PC-3 (cell line): ENCODE data around the gene MAD1L1. TPM values are rescaled to one million over a fixed set of nuclear protein-coding genes. Genes with fewer than 3 reads are reported as not detected.

ENCODE experiments used
- ATAC-seq: fragments of 200-7000 bp; cut with Tn5 transposase; 2 replicates; pipeline ENCODE4 v1.9.1; 2020; ENCODE audit warnings: mild to moderate bottlenecking, moderate library complexity
- BruUV-seq: library from RNA; stranded (reverse); fragments of 400-500 nt; replicated peaks from 2 replicates; lab custom pipeline; 2021; lab: Mats Ljungman, UMichigan
- CTCF ChIA-PET: fragments of 300-600 bp; sonication (Branson Sonifier 250); formaldehyde crosslinking; loops from one replicate; lab custom pipeline; 2022; ENCODE audit warnings: antibody characterized with exemption; lab: Charles Lee
- POLR2A ChIA-PET: fragments of 300-600 bp; sonication (Branson Sonifier 250); formaldehyde crosslinking; loops from one replicate; lab custom pipeline; 2022; ENCODE audit warnings: antibody characterized with exemption; ENCODE audit not compliant: unreplicated experiment; lab: Charles Lee
- DNase-seq: peaks from one replicate; pipeline ENCODE4 v3.0.0-alpha.2; 2015
- H2AFZ ChIP-seq: fragments of 300-600 bp; sonication (generic); 2 replicates; pipeline ENCODE4 v1.6.0; 2016; ENCODE audit warnings: antibody characterized with exemption, low read length
- H3F3A ChIP-seq: fragments of 300-600 bp; sonication (generic); one replicate; pipeline ENCODE4 v1.6.0; 2017; ENCODE audit warnings: antibody characterized with exemption, low read length, control low read depth, mild to moderate bottlenecking; ENCODE audit not compliant: unreplicated experiment
- H3K27ac ChIP-seq: fragments of 300-600 bp; sonication (generic); 2 replicates; pipeline ENCODE4 v1.5.1; 2016; ENCODE audit warnings: mild to moderate bottlenecking, low read length
- H3K27me3 ChIP-seq: fragments of 300-600 bp; sonication (generic); 2 replicates; pipeline ENCODE4 v1.6.1; 2016; ENCODE audit warnings: low read length, mixed read lengths
- H3K36me3 ChIP-seq: fragments of 300-600 bp; sonication (generic); 2 replicates; pipeline ENCODE4 v1.6.1; 2016; ENCODE audit warnings: low read depth, mixed run types, low read length, mixed read lengths
- H3K4me1 ChIP-seq: fragments of 300-600 bp; sonication (generic); 2 replicates; pipeline ENCODE4 v1.5.1; 2016; ENCODE audit warnings: low read length; ENCODE audit not compliant: insufficient read depth
- H3K4me2 ChIP-seq: fragments of 300-600 bp; sonication (generic); 2 replicates; pipeline ENCODE4 v1.6.0; 2016; ENCODE audit warnings: low read length
- H3K4me3 ChIP-seq: fragments of 300-600 bp; sonication (generic); 2 replicates; pipeline ENCODE4 v1.5.1; 2016; ENCODE audit warnings: mild to moderate bottlenecking, low read length, mixed read lengths
- H3K79me2 ChIP-seq: fragments of 300-600 bp; sonication (generic); 2 replicates; pipeline ENCODE4 v1.6.1; 2017; ENCODE audit warnings: low read length, mixed read lengths
- H3K9ac ChIP-seq: fragments of 300-600 bp; sonication (generic); 2 replicates; pipeline ENCODE4 v1.6.0; 2016; ENCODE audit warnings: mild to moderate bottlenecking, low read length
- H3K9me2 ChIP-seq: fragments of 300-600 bp; sonication (generic); replicated peaks from 2 replicates; pipeline ENCODE4 v1.6.1; 2016; ENCODE audit warnings: mixed run types, low read length, mixed read lengths
- H3K9me3 ChIP-seq: fragments of 300-600 bp; sonication (generic); 2 replicates; pipeline ENCODE4 v1.6.1; 2016; ENCODE audit warnings: low read length, mixed read lengths
- H4K20me1 ChIP-seq: fragments of 300-600 bp; sonication (generic); 2 replicates; pipeline ENCODE4 v1.6.1; 2016; ENCODE audit warnings: low read length, mixed read lengths
- EZH2 ChIP-seq: fragments of 300-600 bp; sonication (generic); IDR thresholded peaks from one replicate; pipeline ENCODE4 v1.6.1; 2017; ENCODE audit warnings: antibody characterized with exemption, mild to moderate bottlenecking, low read length; ENCODE audit not compliant: unreplicated experiment
- EZH2phosphoT487 ChIP-seq: fragments of 300-600 bp; sonication (generic); IDR thresholded peaks from 2 replicates; pipeline ENCODE4 v1.6.1; 2018; ENCODE audit warnings: mild to moderate bottlenecking, antibody characterized with exemption, low read length, borderline replicate concordance
- intact Hi-C: fragments of 100-400 bp; cut with micrococcal nuclease; formaldehyde crosslinking; loops from 2 replicates; pipeline ENCODE4 v1.9.0; 2023
- total RNA-seq: library from RNA; depleted of rRNA; stranded (reverse); fragments of >200 nt; gene quantifications from 2 replicates; pipeline ENCODE4 v1.2.3, GENCODE V29; 2014
- TF ChIP-seq, protein P1 (sequence below): fragments of 300-600 bp; sonication (generic); conservative IDR thresholded peaks from 2 replicates; pipeline ENCODE4 v1.5.1; 2017; ENCODE audit warnings: antibody characterized with exemption, low read depth, mild to moderate bottlenecking, low read length

MAD1L1 gene
- total RNA-seq, 1 experiment from 2014 or later: 88.4 TPM

DNA sequence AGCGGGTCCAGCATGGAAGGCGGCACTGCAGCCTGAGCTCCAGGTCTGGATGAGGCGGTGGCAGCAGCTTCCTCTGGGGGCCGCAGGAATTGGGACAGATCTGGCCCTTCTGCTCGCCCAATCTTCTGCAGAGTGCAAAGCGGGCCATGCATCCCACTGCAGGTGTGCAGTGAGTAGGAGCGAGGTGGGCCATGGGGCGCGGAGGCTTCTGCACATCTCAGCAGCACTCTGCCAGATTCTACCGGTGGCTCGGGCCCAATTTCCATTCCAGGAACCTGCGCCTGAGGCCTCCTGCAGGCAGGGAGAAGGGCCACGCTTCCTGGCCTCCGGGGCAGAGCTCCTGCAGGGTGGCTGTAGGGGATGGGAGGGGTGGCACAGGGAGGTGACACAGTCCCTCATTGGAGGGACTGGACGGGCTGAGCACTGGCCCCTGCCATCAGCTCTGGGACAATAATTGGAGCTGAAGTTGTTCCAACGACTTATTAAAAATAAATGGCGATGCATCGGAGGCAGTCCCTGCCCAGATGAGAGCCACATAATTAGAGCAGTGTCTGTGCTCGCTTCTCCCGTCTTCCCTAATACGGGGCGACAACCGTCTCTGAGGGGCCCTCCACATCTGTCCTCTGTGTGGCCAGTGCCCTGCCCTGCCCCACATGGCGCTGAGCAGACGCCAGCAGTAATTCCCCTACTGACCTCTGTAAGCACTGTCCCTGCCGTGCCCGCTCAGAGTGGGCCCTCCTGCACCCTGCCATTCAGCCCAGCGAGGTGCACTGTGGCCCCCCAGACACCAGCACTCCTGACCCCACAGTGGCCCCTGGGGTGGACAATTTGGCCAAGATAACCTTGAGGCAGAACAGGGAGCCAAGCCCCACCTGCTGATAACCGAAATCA lies 365.1 kb downstream of the MAD1L1 start:
- DNase-seq (no peak), ATAC-seq (no peak)
- Histone ChIP-seq H3K27me3 (no peaks in the 10 kb centered on the region), H3K79me2 (no peaks in the 10 kb centered on the region), H3K27ac (no peak overlapping the region), H3K36me3 (no peaks in the 10 kb centered on the region), H2AFZ (no peak overlapping the region), H4K20me1 (no peaks in the 10 kb centered on the region), H3K9ac (no peak overlapping the region), H3K4me1 (no peaks in the 10 kb centered on the region), H3K9me3 (no peaks in the 10 kb centered on the region), H3F3A (no peaks in the 10 kb centered on the region), H3K9me2 (no peaks in the 10 kb centered on the region), H3K4me3 (no peak overlapping the region), H3K4me2 (no peak overlapping the region)
- ChIA-PET POLR2A (no interaction called here), CTCF (no interaction called here)
- intact Hi-C loops: no loop called here
- TF ChIP-seq, protein P1, sequence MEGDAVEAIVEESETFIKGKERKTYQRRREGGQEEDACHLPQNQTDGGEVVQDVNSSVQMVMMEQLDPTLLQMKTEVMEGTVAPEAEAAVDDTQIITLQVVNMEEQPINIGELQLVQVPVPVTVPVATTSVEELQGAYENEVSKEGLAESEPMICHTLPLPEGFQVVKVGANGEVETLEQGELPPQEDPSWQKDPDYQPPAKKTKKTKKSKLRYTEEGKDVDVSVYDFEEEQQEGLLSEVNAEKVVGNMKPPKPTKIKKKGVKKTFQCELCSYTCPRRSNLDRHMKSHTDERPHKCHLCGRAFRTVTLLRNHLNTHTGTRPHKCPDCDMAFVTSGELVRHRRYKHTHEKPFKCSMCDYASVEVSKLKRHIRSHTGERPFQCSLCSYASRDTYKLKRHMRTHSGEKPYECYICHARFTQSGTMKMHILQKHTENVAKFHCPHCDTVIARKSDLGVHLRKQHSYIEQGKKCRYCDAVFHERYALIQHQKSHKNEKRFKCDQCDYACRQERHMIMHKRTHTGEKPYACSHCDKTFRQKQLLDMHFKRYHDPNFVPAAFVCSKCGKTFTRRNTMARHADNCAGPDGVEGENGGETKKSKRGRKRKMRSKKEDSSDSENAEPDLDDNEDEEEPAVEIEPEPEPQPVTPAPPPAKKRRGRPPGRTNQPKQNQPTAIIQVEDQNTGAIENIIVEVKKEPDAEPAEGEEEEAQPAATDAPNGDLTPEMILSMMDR: no peak
- TF ChIP-seq EZH2: no peak
- no peak for TF ChIP-seq EZH2phosphoT487
- BruUV-seq: no TSS peak

DNA sequence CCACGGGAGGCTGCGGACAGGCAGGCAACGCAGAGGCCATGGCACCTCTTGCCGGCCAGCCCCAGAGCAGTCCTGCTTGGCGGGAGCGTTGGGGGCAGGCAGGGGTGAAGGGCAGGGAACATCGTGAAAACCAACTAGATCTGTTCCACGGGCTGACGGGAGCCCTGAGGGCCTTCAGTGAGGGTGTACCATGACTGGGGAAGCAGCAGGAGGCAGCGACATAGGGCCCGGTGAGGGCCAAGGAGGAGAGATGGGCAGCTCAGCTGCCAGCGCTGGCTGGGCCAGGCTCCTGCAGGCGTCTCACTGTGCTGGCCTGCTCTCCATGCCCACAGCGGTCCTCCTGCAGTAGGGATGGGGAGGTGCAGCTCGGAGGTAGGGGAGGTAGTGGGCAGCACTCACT lies 366.1 kb downstream of the MAD1L1 start:
- Histone ChIP-seq H3K27ac (no peak overlapping the region), H3F3A (no peaks in the 10 kb centered on the region), H3K9me3 (no peaks in the 10 kb centered on the region), H2AFZ (no peak overlapping the region), H3K4me2 (no peak overlapping the region), H3K79me2 (no peaks in the 10 kb centered on the region), H4K20me1 (no peaks in the 10 kb centered on the region), H3K9me2 (no peaks in the 10 kb centered on the region), H3K36me3 (no peaks in the 10 kb centered on the region), H3K27me3 (no peaks in the 10 kb centered on the region), H3K9ac (no peak overlapping the region), H3K4me1 (no peaks in the 10 kb centered on the region), H3K4me3 (no peak overlapping the region)
- intact Hi-C loops: no loop called here
- POLR2A ChIA-PET: no interaction called here
- ATAC-seq: no peak
- CTCF ChIA-PET: no interaction called here
- DNase-seq: no peak
- TF ChIP-seq EZH2phosphoT487 (no peak), EZH2 (no peak)
- TF ChIP-seq, protein P1: no peak
- BruUV-seq: no TSS peak

DNA sequence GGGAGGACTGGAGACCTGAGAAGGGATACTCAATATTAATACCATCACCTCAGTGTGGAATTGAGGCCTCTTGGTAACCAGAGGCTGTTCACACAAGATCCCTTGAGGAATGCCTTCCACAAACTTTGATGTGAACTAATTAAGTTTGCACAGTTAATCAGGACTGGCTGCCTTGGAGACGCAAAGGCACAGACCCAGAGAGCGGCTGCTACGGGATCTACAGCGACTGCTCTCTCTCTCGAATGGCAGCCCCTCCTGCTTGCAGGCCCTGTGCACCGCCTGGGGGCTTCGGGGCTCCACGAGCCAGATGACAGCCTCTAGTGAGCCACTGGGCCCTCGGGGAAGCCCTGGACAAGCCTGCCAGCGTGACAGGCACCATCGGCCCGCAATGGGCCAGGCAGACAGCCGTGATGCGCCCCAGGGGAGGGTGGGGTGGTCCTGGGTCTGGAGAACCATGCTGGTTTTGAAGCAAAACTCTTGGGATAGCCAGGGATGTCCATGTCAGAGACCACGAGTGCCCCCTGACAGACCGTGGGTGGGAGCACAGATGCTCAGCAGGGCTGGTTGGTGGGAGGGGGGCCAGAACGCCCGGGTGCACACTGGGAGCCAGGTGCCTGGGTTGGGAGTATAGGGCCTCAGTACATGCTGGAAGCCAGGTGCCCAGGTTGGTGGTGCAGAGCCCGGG lies 367.0 kb downstream of the MAD1L1 start:
- no peaks in the 10 kb centered on the region for H3K79me2 ChIP-seq
- no peaks in the 10 kb centered on the region for H3K4me1 ChIP-seq
- ChIA-PET POLR2A (no interaction called here), CTCF (no interaction called here)
- H3K27me3 ChIP-seq: no peaks in the 10 kb centered on the region
- H3K4me3 ChIP-seq: no peak overlapping the region
- H3K36me3 ChIP-seq: no peaks in the 10 kb centered on the region
- BruUV-seq: no TSS peak
- no peaks in the 10 kb centered on the region for H3F3A ChIP-seq
- H3K9me2 ChIP-seq: no peaks in the 10 kb centered on the region
- ATAC-seq (no peak), DNase-seq (no peak)
- no peak overlapping the region for H3K27ac ChIP-seq
- H2AFZ ChIP-seq: no peak overlapping the region
- H3K9ac ChIP-seq: no peak overlapping the region
- intact Hi-C loops: no loop called here
- no peaks in the 10 kb centered on the region for H3K9me3 ChIP-seq
- no peaks in the 10 kb centered on the region for H4K20me1 ChIP-seq
- TF ChIP-seq EZH2: no peak
- no peak for TF ChIP-seq EZH2phosphoT487
- TF ChIP-seq, protein P1: no peak
- H3K4me2 ChIP-seq: no peak overlapping the region
